NCI-H2171 (cell line): ENCODE results near the gene GUCY1A2.

Experiments used
- DNase-seq: peaks from one replicate; lab custom pipeline; 2025; lab: John Stamatoyannopoulos, UW

Gene GUCY1A2

GRCh38 chr11:106998916-106999188, 19.4 kb downstream of the GUCY1A2 start:
- no peak for DNase-seq

DNA sequence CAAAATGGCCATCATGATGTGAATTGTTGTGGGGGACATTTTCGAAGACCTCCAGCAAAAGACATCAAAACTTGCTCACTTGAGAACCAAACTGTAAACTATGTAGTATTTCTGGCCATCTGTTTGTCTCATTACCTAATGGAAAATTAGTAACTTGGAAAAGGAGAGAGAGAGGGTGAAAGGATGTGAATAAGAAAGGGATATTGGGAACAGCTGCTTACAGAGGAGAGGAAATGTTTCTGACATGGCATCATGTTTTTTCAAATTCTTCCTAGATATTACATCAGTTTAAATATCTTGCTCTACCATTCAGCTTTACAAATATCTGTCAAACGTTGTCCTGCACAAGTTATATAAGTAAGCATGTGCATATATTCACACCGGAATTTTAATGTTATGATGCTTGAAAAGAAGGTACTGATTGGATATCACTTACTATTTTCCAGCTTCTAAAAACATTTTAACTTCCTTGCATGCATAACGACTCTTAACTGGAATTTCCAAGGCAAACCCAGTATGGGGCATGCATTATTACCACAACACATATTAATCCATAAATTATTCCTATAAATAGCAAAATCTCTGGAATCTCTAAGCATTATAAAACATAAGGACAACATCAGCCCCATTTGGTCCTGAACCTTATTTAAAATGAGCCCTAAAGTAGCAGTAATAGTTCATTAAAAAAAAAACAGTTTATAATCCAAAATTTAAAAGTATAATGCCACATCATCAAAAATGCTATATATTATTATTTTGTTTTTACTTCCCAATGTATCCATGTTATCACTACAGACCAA, 20.0 kb downstream of the GUCY1A2 start:
- no peak for DNase-seq

- no peak for DNase-seq
Measured at GRCh38 chr11:106997227-106997626, 21.0 kb downstream of the GUCY1A2 start.

- DNase-seq: no peak
Measured at GRCh38 chr11:106996691-106997090, 21.6 kb downstream of the GUCY1A2 start.

- peak; percentile 55 for DNase-seq
Measured at GRCh38 chr11:106990331-106990730, 27.9 kb downstream of the GUCY1A2 start.

DNA sequence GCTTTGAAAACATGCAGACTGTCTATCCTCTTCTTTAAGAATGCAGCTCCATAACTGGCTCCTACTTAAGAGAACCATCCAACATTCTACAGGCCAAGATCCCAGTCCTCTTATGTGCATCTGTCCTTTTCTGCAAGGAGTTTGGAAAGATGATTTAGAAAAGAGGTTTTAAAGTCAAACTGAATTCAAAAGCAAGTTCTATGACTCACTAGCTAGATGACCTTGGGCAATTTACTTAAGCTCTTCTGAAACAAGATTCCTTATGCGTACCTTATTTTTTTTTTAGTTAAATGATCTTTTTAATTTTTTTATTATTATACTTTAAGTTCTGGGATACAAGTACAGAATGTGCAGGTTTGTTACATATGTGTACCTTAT, 29.2 kb downstream of the GUCY1A2 start:
- DNase-seq: no peak

- DNase-seq: no peak
Measured at GRCh38 chr11:106988151-106989077, 29.9 kb downstream of the GUCY1A2 start.

- no peak for DNase-seq
Measured at GRCh38 chr11:106986673-106987072, 31.6 kb downstream of the GUCY1A2 start.

GRCh38 chr11:106986261-106986660, 32.0 kb downstream of the GUCY1A2 start:
- DNase-seq: no peak

DNA sequence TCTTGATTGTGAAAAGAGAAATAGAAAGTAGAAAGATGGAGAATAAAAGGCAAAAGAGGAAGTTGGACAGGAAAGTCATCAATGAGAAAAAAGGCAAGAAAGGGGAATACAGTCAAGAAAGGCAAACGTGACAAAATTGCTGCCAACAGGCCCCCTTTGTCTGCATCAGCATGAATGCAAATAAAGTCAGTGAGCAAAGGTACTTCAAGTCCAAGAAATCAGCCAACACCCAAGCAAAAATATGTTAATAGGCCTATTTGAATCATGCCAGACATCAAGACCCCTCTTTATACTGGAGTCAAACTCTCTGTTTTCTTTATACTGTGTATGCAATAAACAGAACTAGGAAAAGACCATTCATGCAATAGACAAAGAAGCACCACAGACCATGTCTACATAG, 34.3 kb downstream of the GUCY1A2 start:
- DNase-seq: no peak

DNA sequence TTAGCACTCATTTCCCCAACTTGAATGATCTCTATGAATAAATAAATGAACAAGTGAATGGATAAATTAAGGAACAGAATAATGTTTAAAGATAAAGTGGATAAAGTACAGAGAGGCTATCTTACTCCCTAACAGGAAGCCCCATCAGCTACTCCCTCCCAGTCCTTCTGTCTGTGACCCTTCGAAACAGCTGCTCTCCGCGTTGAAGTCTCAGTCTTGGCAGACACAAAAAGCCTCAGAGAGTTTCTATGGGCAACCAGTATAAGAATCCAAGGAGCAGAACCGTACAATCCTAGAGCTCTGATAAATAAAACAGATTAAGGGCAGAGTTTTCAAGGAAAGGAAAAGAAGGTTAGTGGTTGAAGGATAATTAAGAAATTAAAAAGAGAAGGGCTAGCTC, 35.0 kb downstream of the GUCY1A2 start:
- no peak for DNase-seq

DNA sequence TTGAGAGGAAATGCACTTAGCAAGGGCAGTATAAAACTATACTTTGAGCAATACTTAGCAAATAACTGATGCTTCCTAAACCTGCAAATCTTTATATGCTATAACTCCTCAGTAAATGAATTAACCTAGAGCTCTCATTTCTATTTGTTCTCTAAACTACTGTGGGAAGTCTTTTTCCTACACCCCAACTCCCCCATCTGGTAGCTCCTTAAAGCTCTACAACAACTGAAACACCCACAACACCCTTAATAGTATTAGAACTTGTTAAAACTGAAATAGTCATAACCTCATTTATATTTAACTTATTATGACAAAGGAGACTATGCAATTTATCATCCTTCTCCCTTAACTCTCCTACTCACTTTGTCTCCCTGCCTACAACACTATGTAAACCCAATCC, 43.4 kb downstream of the GUCY1A2 start:
- no peak for DNase-seq

GRCh38 chr11:106971864-106972263, 46.4 kb downstream of the GUCY1A2 start:
- no peak for DNase-seq

DNA sequence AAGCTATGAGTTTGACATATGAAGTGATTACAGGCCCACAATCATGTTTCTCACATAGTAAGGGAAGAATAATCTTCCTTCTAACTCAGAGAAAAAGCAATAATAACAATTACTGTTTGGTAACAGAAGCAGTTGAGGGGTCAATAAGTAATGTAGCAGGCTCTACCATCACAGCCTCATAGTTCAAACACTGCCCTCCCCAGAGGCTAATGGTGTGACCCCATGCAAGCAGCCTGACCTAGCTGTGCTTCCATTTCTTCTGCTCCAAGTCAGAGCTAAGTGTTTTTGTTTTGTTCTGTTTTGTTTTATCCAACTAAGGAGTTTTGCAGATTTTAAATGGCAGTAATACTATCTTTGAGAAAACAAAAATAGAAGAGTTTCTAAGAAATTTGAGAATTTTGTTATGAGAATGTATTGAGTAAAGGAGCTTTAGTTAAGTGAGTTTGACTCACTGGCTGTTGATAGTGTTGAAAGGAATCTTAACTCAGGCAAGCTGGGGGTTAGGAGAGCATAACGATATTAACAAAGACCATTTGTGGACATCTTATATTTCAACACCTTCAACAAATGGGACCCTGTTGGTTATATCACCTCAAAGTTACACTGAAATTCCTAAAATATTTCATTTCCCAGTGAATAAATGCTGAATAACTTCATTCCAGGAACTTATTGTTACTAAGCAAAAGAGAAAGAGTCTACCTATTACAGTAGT, 48.5 kb downstream of the GUCY1A2 start:
- no peak for DNase-seq

DNA sequence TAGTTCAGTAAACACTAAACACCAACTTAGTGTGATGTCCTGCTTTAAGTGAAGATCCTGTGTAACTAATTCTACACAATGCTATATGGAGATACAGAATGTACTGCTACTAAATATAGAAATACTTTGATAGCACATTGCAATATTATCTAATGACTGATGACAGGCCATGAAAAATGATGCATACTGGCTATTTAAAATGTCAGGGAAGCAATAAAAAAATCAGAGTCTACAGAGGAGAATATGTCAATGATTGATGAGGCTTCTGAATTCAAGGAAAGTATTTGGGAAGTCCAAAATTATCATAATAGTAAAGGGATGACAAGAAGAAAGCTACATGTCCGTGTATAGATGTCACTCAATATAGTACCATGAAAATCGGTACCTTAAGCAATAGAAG, 55.3 kb downstream of the GUCY1A2 start:
- DNase-seq: no peak

GRCh38 chr11:106961518-106961917, 56.8 kb downstream of the GUCY1A2 start:
- no peak for DNase-seq

DNA sequence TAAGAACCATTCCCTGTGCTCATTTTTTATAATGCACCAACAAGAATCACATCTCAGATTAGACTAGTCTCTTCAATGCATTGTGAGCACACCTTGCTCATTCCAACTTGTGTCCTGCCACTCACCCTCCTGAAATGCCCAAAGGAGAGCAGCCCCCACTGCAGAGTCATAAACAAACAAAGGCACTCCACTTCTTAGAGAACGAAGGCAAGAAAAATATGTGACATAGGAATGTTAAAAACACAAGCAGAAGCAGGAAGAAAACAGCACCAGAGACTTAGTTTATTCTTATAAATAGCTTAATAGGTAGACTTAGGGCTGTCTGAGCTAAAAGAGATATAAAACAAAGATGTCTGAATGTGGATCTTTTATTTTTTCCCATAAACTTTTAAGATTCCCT, 57.2 kb downstream of the GUCY1A2 start:
- no peak for DNase-seq

GRCh38 chr11:106959800-106960199, 58.5 kb downstream of the GUCY1A2 start:
- no peak for DNase-seq

DNA sequence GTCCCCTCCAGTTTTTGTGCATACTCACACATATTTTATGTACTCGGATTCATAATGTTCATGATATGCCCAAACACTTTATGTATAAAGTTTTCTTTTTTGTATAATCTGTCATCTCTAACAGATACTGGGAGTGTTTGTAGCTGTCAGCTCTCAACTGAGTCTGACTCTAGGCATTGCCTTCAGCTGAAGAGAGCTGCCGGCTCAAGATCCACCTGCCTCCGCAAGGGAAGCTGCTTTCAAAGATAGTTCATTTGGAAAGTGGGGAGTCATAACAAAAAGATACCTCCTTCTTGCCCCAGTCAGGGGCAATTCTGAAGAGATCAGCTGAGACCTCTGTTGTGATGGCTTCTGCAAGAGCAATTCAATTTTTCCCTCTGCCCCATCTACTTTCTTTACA, 58.9 kb downstream of the GUCY1A2 start:
- no peak for DNase-seq

DNA sequence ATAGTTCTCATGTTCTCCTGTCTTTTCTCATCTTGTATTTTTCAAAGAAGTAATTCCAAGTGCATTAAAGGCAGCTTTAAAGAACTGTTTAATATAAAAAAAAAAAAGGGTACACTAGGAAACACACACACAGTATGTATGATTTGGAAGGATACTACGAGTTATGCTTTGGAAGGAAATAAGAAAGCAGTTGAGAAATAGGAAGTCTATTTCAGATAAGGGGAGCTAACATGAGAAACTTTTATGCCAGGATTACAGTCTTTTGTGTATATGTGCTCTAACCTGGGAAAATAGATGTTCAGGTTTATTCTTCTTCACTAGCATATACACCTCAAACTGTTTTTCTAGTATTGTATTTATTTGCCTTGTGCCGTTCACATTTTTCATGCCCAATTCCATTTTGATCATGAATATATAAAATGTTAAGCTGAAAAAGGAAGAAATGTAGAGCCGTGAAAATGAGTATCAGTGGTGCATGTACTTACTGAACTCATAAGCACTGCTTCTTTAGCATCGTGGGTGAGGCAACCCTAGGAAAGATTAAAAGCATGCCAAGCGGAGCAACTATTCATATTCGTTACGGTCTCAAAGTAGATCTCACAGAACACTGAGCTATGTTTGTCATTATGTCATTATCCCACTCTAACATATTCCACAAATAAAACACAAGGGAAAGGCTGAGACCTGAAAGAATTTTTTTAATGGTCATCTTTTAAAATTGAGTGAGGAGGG, 59.6 kb downstream of the GUCY1A2 start:
- no peak for DNase-seq

DNA sequence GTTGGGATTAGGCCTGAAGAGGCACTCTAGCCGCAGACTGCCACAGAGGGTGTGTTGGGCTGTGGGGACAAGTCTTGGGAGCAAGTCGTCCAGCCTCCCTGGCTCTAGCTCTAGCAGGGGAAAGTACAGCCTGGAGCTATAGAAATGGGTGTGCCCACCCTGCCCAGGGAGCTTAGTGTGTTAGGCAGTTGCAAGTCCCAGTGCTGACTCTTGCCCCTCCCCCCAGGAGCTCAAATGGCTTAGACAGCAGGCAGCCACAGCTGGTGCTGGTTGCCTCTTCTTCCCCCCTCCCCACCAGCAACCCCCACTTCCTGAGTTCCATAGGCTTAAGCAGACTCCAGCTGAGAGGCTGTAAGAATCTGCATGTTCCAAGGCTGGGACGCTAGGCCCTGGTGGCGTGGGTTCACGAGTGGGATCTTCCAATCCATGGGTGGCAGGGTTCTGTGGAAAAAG, 61.2 kb downstream of the GUCY1A2 start:
- peak; percentile 12 for DNase-seq

DNA sequence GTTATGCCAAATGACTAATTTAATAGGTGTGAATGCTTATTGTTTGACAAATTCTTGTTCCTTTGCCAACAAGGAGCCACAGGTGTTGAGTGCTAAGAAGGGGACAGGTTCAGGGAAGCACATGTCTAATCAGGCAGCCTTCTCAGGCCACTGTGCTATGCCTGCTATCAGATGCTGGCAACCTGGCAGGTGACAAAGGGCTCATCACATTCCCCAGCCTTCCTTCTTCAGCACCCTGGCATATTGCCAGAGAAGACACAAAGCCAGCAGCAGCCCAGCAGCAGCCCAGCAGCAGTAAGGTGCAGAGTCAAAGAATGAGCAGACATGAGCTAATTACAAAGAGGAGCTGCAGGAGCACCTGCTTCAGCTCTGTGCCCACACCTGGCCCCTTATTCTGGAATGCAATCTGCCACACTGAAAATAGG, 68.2 kb downstream of the GUCY1A2 start:
- DNase-seq: peak; percentile 66
